ENCODE measurements around the gene GTPBP6.

DNA sequence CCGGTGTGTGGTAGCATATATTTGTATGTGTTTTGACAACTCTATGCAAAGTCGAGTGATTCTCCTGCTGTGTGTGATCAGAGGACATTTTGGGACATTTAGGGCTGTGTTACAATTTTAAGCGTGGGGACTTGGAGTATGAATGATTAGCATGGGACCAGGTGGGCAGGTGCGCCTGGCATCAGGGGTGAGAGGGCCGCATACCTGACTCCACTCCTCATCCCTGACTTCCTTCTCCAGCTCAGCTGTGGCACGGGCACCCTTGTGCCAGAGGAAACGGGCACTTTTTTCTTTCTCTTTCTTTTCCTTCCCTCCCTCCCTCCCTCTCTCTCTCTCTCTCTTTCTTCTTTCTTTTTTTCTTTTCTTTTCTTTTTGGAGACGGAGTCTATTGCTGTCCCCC is 53.1 kb downstream of the GTPBP6 start:
- TF ChIP-seq SIN3A (IDR thresholded peaks at IDR 0.05; ENCODE audit: borderline replicate concordance, insufficient read depth, low read depth, low read length) (no peak), POLR2AphosphoS5 (IDR thresholded peaks at IDR 0.05; ENCODE audit: low read depth, low read length) (no peak)
- TF ChIP-seq, protein P1, sequence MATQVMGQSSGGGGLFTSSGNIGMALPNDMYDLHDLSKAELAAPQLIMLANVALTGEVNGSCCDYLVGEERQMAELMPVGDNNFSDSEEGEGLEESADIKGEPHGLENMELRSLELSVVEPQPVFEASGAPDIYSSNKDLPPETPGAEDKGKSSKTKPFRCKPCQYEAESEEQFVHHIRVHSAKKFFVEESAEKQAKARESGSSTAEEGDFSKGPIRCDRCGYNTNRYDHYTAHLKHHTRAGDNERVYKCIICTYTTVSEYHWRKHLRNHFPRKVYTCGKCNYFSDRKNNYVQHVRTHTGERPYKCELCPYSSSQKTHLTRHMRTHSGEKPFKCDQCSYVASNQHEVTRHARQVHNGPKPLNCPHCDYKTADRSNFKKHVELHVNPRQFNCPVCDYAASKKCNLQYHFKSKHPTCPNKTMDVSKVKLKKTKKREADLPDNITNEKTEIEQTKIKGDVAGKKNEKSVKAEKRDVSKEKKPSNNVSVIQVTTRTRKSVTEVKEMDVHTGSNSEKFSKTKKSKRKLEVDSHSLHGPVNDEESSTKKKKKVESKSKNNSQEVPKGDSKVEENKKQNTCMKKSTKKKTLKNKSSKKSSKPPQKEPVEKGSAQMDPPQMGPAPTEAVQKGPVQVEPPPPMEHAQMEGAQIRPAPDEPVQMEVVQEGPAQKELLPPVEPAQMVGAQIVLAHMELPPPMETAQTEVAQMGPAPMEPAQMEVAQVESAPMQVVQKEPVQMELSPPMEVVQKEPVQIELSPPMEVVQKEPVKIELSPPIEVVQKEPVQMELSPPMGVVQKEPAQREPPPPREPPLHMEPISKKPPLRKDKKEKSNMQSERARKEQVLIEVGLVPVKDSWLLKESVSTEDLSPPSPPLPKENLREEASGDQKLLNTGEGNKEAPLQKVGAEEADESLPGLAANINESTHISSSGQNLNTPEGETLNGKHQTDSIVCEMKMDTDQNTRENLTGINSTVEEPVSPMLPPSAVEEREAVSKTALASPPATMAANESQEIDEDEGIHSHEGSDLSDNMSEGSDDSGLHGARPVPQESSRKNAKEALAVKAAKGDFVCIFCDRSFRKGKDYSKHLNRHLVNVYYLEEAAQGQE (IDR thresholded peaks at IDR 0.05; ENCODE audit: insufficient read depth in 1 of 2, low read depth in 2 of 2, low read length in 1 of 2): no peak

Measured in Panc1 (cell line).